Cardiac fibroblast (primary cell): ENCODE measurements around the gene MED13.

ENCODE experiments used
- DNase-seq, 2 donors: peaks; one replicate each; pipeline versions ENCODE4 v3.0.0 to v3.0.0-alpha.2; 2010; ENCODE audit warnings: low read depth in 2 of 2
- H3K4me3 ChIP-seq, 2 donors: replicated peaks in 1 of 2; 1 replicate in 1 of 2; 2 replicates in 1 of 2; pipeline ENCODE4 v1.5.1; 2011; ENCODE audit warnings: low read depth in 2 of 2, low read length in 2 of 2, mild to moderate bottlenecking in 2 of 2, moderate library complexity in 1 of 2
- TF ChIP-seq, protein P1 (sequence below): IDR thresholded peaks from one replicate; pipeline ENCODE4 v1.5.1; 2011; ENCODE audit warnings: low read depth, mild to moderate bottlenecking, low read length, inconsistent platforms

MED13 gene

DNA sequence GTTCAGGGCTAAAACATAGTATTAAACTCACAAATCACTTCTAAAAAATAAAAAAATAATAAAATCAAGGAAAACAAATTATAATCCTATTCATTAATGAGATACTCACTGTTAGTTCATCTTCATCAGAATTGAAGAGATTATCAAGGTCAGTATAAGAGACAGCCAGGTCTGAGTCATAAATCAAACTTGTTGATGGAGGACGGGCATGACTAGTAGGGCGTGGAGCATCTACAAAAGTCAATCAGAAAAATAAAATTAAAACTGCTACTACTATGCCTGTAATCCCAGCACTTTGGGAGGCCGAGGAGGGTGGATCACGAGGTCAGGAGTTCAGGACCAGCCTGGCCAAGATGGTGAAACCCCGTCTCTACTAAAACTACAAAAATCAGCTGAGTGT, 78.2 kb downstream of the MED13 start:
- TF ChIP-seq, protein P1, sequence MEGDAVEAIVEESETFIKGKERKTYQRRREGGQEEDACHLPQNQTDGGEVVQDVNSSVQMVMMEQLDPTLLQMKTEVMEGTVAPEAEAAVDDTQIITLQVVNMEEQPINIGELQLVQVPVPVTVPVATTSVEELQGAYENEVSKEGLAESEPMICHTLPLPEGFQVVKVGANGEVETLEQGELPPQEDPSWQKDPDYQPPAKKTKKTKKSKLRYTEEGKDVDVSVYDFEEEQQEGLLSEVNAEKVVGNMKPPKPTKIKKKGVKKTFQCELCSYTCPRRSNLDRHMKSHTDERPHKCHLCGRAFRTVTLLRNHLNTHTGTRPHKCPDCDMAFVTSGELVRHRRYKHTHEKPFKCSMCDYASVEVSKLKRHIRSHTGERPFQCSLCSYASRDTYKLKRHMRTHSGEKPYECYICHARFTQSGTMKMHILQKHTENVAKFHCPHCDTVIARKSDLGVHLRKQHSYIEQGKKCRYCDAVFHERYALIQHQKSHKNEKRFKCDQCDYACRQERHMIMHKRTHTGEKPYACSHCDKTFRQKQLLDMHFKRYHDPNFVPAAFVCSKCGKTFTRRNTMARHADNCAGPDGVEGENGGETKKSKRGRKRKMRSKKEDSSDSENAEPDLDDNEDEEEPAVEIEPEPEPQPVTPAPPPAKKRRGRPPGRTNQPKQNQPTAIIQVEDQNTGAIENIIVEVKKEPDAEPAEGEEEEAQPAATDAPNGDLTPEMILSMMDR: no peak
- H3K4me3 ChIP-seq: no peak overlapping the region
- no peak for DNase-seq

DNA sequence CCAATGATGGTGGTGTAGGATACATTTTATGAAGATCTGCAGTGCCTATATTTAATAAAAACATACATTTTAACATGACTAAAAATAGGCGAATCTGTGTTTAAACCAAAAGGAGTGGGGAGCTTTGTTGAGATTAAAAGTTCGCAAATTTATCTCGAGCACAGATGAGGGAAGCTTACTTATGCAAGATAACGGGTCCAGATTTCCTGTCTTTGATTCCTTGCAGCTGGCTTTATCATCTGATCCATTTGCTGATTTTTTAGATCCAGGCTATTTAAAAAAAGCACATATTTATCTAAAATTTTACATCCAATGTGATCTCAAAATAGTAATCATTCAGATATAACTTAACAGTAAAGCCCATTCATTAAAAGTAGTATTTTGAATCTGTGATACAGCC, 80.3 kb downstream of the MED13 start:
- TF ChIP-seq, protein P1: no peak
- no peak for DNase-seq
- H3K4me3 ChIP-seq: no peak overlapping the region

DNA sequence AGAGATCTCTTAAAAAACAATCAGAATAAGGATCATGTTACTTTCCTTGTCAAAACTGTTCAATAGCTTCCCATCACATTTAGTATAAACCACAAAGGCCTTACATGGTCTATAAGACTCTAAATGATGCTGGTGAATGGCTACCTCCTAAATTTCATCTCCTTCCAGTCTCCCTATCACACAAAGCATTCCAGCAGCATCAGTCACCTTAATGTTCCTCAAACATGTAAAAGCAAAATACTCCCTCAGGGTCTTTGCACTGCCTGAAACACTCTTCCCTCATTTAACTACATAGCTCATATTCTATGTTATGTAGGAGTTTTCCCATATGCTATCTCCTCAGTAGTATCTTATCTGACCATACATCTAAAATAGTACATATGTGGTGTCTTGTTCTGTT, 83.8 kb downstream of the MED13 start:
- TF ChIP-seq, protein P1: no peak
- H3K4me3 ChIP-seq: no peak overlapping the region
- peak in 1 of 2 donors; percentile 9 for DNase-seq

DNA sequence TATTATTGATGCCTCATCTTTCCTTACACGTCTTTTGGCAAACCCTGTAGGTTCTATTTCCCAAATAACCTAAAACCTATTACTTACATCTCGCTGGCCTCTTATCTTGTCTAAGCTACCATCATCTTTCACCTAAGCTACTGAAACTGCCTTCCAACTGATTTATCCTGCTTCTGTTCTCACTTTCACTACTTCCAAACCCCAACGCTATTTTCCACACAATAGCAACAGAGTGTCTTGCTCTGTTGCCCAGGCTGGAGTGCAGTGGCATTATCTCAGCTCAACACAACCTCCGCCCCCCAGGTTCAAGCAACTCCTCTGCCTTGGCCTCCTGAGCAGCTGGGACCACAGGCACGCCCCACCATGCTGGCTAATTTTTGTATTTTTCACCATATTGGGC, 84.5 kb downstream of the MED13 start:
- TF ChIP-seq, protein P1: no peak
- H3K4me3 ChIP-seq: no peak overlapping the region
- DNase-seq: no peak

DNA sequence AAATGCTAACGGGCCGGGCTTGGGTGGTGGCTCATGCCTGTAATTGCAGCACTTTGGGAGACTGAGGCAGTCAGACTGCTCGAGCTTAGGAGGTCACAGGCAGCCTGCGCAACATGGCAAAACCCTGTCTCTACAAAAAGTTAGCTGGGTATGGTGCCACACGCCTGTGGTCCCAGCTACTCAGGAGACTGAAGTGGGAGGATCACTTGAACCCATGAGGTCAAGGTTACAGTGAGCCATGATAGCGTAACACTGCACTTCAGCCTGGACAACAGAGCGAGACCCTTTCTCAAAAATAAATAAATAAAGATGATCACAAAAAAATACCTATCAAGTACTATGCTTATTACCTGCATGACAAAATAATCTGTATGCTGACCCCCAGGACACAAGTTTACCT, 91.0 kb downstream of the MED13 start:
- no peak overlapping the region for H3K4me3 ChIP-seq
- no peak for DNase-seq
- TF ChIP-seq, protein P1: no peak

DNA sequence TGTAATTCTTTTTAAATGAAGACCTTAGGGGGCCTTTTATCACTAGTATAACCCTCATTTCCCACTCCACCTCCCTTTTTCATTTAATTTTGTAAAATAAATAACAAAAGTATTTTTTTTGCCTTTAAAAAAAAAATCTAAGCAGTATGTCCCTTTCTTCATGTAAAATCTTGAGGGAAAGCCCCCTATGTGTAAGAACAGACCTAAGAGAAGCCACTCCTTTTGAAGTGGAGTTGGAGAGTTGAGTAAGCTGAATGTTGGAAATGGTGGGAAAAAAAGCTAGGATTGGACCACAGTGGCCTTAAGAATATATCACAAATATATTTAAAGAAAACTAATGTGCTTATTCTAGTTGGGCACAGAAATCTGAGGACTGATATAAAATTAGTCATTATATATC, 92.8 kb downstream of the MED13 start:
- TF ChIP-seq, protein P1: no peak
- H3K4me3 ChIP-seq: no peak overlapping the region
- DNase-seq: no peak

DNA sequence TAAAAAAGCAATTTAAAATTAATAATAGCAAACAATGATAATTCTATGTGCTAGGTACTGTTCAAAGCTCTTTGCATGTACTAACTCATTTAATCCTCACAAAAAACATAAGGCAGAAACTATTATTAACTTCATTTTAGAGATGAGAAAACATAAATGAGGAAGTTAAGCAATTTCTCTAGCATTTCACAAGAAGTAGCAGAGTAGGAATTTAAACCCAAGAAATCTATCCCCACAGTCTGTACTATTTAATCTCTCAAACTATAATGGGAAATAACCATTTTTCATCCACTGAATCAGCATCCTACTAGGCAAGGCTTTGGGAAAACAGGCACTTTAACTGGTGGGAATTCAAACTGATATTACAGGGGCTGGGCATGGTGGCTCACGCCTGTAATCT, 95.0 kb downstream of the MED13 start:
- TF ChIP-seq, protein P1: no peak
- no peak overlapping the region for H3K4me3 ChIP-seq
- DNase-seq: no peak
